ENCODE data around the gene SGCA.

DNA sequence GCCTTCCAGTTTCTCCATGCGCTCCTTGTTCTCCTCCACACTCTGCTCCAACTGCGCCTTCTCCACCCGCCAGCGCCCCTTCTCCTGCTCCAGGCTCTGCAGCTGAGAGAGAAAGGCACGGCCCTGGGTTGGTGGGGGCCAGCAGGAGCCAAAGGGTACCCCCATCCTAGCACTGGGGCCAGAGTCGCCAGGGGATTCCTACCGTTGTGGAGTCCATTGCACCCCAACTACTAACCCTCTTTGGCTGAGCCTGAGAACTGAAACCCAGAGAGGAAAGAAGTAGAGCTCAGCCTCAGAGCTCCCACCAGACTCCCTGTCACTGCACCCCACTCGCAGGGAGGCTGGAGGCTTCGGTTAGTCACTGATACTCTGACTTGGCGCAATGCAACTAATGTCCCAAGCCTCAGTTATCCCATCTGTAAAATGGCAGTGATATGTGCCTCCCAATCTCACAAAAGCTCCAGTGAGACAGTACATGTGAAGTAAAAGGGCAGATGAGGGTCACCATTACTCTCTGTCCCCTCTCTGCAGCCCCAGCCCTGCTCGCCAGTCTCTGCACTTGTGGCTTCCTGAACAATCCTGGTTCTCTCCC lies 29.6 kb upstream of the SGCA start:
- TF ChIP-seq, protein P1, sequence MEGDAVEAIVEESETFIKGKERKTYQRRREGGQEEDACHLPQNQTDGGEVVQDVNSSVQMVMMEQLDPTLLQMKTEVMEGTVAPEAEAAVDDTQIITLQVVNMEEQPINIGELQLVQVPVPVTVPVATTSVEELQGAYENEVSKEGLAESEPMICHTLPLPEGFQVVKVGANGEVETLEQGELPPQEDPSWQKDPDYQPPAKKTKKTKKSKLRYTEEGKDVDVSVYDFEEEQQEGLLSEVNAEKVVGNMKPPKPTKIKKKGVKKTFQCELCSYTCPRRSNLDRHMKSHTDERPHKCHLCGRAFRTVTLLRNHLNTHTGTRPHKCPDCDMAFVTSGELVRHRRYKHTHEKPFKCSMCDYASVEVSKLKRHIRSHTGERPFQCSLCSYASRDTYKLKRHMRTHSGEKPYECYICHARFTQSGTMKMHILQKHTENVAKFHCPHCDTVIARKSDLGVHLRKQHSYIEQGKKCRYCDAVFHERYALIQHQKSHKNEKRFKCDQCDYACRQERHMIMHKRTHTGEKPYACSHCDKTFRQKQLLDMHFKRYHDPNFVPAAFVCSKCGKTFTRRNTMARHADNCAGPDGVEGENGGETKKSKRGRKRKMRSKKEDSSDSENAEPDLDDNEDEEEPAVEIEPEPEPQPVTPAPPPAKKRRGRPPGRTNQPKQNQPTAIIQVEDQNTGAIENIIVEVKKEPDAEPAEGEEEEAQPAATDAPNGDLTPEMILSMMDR (optimal IDR thresholded peaks at IDR 0.05 in 1 of 3, IDR thresholded peaks at IDR 0.05 in 1 of 3, conservative IDR thresholded peaks at IDR 0.05 in 1 of 3; ENCODE audit: extremely low read depth in 1 of 3, insufficient read depth in 2 of 3, low read length in 3 of 3): no peak
- TF ChIP-seq EZH2 (IDR thresholded peaks at IDR 0.05; ENCODE audit: low read length): no peak

Data from keratinocyte (primary cell).